HUES64 (cell line): ENCODE measurements around the gene SLC38A6.
"Not testable (repeated sequence)": the region's sequence is repeated elsewhere in the genome, so short reads cannot be mapped to it uniquely, and the experiment has no call there.

Experiments used
- H3K27ac ChIP-seq: 2 replicates; pipeline ENCODE4 v1.7.0; 2013; ENCODE audit warnings: low read depth, low read length, inconsistent platforms
- H3K27me3 ChIP-seq: 2 replicates; pipeline ENCODE4 v1.6.1; 2013; ENCODE audit warnings: mild to moderate bottlenecking, low read length; ENCODE audit not compliant: insufficient read depth
- H3K36me3 ChIP-seq: 2 replicates; pipeline ENCODE4 v1.6.1; 2013; ENCODE audit warnings: mild to moderate bottlenecking, low read length; ENCODE audit not compliant: insufficient read depth
- H3K4me1 ChIP-seq: 2 replicates; pipeline ENCODE4 v1.6.1; 2013; ENCODE audit warnings: mild to moderate bottlenecking, low read length, moderate library complexity; ENCODE audit not compliant: insufficient read depth
- H3K4me3 ChIP-seq: 2 replicates; pipeline ENCODE4 v1.5.1; 2013; ENCODE audit warnings: mild to moderate bottlenecking, low read length, moderate library complexity
- H3K9ac ChIP-seq: 2 replicates; pipeline ENCODE4 v1.6.1; 2013; ENCODE audit warnings: mild to moderate bottlenecking, low read depth, low read length
- H3K9me3 ChIP-seq: 2 replicates; pipeline ENCODE4 v1.6.1; 2013; ENCODE audit warnings: low read depth, low read length; ENCODE audit not compliant: insufficient read depth
- WGBS: fragments of 150-250, 120-280 bp; methylation state at CpG from one replicate; pipeline ENCODE4 v1.1.7; 2013; ENCODE audit warnings: missing lambda C conversion rate; 5-methylcytosine and 5-hydroxymethylcytosine counted together

SLC38A6 gene

GRCh38 chr14:61089126-61089750, 108.2 kb downstream of the SLC38A6 start:
- Histone ChIP-seq H3K9me3 (no peaks in the 10 kb centered on the region), H3K36me3 (no peaks in the 10 kb centered on the region)
- 71% methylated on average over 2 of the region's 2 CpGs for WGBS

GRCh38 chr14:61090432-61091216, 109.6 kb downstream of the SLC38A6 start:
- Histone ChIP-seq H3K9me3 (no peaks in the 10 kb centered on the region), H3K4me3 (no peak overlapping the region), H3K4me1 (peaks cover 8% of the 10 kb centered on the region; the same call in 1 of the 2 replicates), H3K9ac (no peak overlapping the region), H3K36me3 (no peaks in the 10 kb centered on the region), H3K27ac (no peak overlapping the region), H3K27me3 (no peaks in the 10 kb centered on the region)
- WGBS, result 60% methylated on average over 5 of the region's 7 CpGs

More at GRCh38 chr14:61089126-61089750, 108.2 kb downstream of the SLC38A6 start:
- Histone ChIP-seq H3K4me3 (no peak overlapping the region), H3K4me1 (peaks cover 8% of the 10 kb centered on the region; the same call in 1 of the 2 replicates), H3K27me3 (no peaks in the 10 kb centered on the region), H3K27ac (no peak overlapping the region), H3K9ac (no peak overlapping the region)

GRCh38 chr14:61091657-61092273, 110.7 kb downstream of the SLC38A6 start:
- H3K4me1 ChIP-seq, result peaks cover 8% of the 10 kb centered on the region; the same call in 1 of the 2 replicates
- no peak overlapping the region for H3K4me3 ChIP-seq
- no peaks in the 10 kb centered on the region for H3K36me3 ChIP-seq
- no peaks in the 10 kb centered on the region for H3K9me3 ChIP-seq
- H3K9ac ChIP-seq, result no peak overlapping the region
- H3K27ac ChIP-seq, result no peak overlapping the region
- WGBS, result 86% methylated on average over 2 of the region's 2 CpGs
- no peaks in the 10 kb centered on the region for H3K27me3 ChIP-seq

GRCh38 chr14:61098096-61098495, 117.1 kb downstream of the SLC38A6 start:
- peaks cover 25% of the 10 kb centered on the region for H3K9me3 ChIP-seq
- not testable (repeated sequence) for H3K27ac ChIP-seq
- WGBS, result 82% methylated on average over 15 of the region's 15 CpGs

GRCh38 chr14:61098721-61099120, 117.7 kb downstream of the SLC38A6 start:
- H3K27me3 ChIP-seq, result no peaks in the 10 kb centered on the region
- H3K36me3 ChIP-seq, result 0 out of 2 replicates have a peak, but pooled peaks cover 3% of the 10 kb centered on the region
- H3K27ac ChIP-seq, result no peak overlapping the region
- peaks cover 25% of the 10 kb centered on the region for H3K9me3 ChIP-seq
- no peak overlapping the region for H3K9ac ChIP-seq
- no peak overlapping the region for H3K4me3 ChIP-seq
- H3K4me1 ChIP-seq, result peaks cover 36% of the 10 kb centered on the region

More at GRCh38 chr14:61098096-61098495, 117.1 kb downstream of the SLC38A6 start:
- not testable (repeated sequence) for H3K9ac ChIP-seq, H3K27me3 ChIP-seq, H3K4me3 ChIP-seq, H3K36me3 ChIP-seq
- H3K4me1 ChIP-seq, result peaks cover 30% of the 10 kb centered on the region

GRCh38 chr14:61099216-61099835, 118.3 kb downstream of the SLC38A6 start:
- WGBS, result 75% methylated on average over 4 of the region's 4 CpGs
- no peak overlapping the region for H3K4me3 ChIP-seq
- H3K27ac ChIP-seq, result no peak overlapping the region
- H3K36me3 ChIP-seq, result 0 out of 2 replicates have a peak, but pooled peaks cover 3% of the 10 kb centered on the region
- peaks cover 42% of the 10 kb centered on the region for H3K4me1 ChIP-seq
- no peak overlapping the region for H3K9ac ChIP-seq
- H3K9me3 ChIP-seq, result peaks cover 25% of the 10 kb centered on the region
- no peaks in the 10 kb centered on the region for H3K27me3 ChIP-seq

GRCh38 chr14:61101803-61102548, 120.9 kb downstream of the SLC38A6 start:
- Histone ChIP-seq H3K27me3 (no peaks in the 10 kb centered on the region), H3K4me1 (peaks cover 47% of the 10 kb centered on the region), H3K9me3 (peaks cover 25% of the 10 kb centered on the region), H3K9ac (peak overlapping the region; percentile 41; the same call in 1 of the 2 replicates), H3K27ac (peak overlapping the region; percentile 79), H3K4me3 (no peak overlapping the region), H3K36me3 (0 out of 2 replicates have a peak, but pooled peaks cover 3% of the 10 kb centered on the region)
- 26% methylated on average over 4 of the region's 4 CpGs for WGBS
